Kidney glomerular epithelial cell (primary cell): ENCODE measurements around the gene SAA4.
"Not testable (repeated sequence)": the region's sequence is repeated elsewhere in the genome, so short reads cannot be mapped to it uniquely, and the experiment has no call there.

ENCODE experiments used
- DNase-seq: peaks from one replicate; lab custom pipeline; 2025; lab: John Stamatoyannopoulos, UW

SAA4 gene

GRCh38 chr11:18189476-18190245, 46.9 kb downstream of the SAA4 start:
- not testable (repeated sequence) for DNase-seq

GRCh38 chr11:18188796-18189195, 47.8 kb downstream of the SAA4 start:
- no peak for DNase-seq
